ENCODE measurements around the gene ABCC12. TPM values are rescaled to one million over a fixed set of nuclear protein-coding genes. Genes with fewer than 3 reads are reported as not detected.

ABCC12 gene
- total and polyA plus RNA-seq, 2 of the 4 experiments (the other 2 are of a cell fraction): under 0.01 TPM; not detected in 1

GRCh38 chr16:48173889-48174288, 18.1 kb upstream of the ABCC12 start:
- no peak overlapping the region for H3K56ac ChIP-seq (ENCODE audit: extremely low read depth, insufficient read depth, low read length)
- H3K9me1 ChIP-seq (ENCODE audit: insufficient read depth, low read length): no peaks in the 10 kb centered on the region; the same call in 1 of the 2 replicates
- ATAC-seq (ENCODE audit: low read depth) (no peak), DNase-seq (no peak)
- dilution Hi-C loops (cut with HindIII; ENCODE audit: low sequenced_read_pairs, unreplicated experiment): no loop called here
- no peak overlapping the region for H2AK9ac ChIP-seq (replicated peaks; ENCODE audit: low read depth, low read length, poor library complexity)
- BruUV-seq (replicated peaks): no TSS peak
- H3K4me2 ChIP-seq (ENCODE audit: low read depth, low read length): no peak overlapping the region
- no peaks in the 10 kb centered on the region for H3K79me1 ChIP-seq (ENCODE audit: low read depth in 1 of 2, low read length in 2 of 2)
- H3K27me3 ChIP-seq (ENCODE audit: control insufficient read depth, insufficient read depth, low read length): peaks cover 15% of the 10 kb centered on the region
- H2BK120ac ChIP-seq (ENCODE audit: low read depth, low read length): no peak overlapping the region
- no peak overlapping the region for H2BK20ac ChIP-seq (ENCODE audit: low read depth, low read length)
- H4K5ac ChIP-seq (ENCODE audit: low read depth, low read length): no peak overlapping the region
- TF ChIP-seq POLR2A (IDR thresholded peaks at IDR 0.05; ENCODE audit: low read depth, low read length) (no peak), CHD1 (IDR thresholded peaks at IDR 0.05; ENCODE audit: low read depth, low read length) (no peak), FOS (IDR thresholded peaks at IDR 0.05; ENCODE audit: low read depth, low read length) (no peak), CEBPB (IDR thresholded peaks at IDR 0.05; ENCODE audit: low read depth, low read length) (no peak), NFE2L2 (IDR thresholded peaks at IDR 0.05; ENCODE audit: low read depth, low read length) (no peak), MAFK (IDR thresholded peaks at IDR 0.05; ENCODE audit: low read depth, low read length) (no peak), MXI1 (IDR thresholded peaks at IDR 0.05; ENCODE audit: borderline replicate concordance, low read depth, low read length) (no peak), MAZ (IDR thresholded peaks at IDR 0.05; ENCODE audit: borderline replicate concordance, low read depth, low read length) (no peak), RFX5 (IDR thresholded peaks at IDR 0.05; ENCODE audit: low read depth, low read length) (no peak), CTCF (conservative IDR thresholded peaks at IDR 0.05; ENCODE audit: low read depth, low read length) (no peak)
- H4K20me1 ChIP-seq (ENCODE audit: insufficient read depth, low read length): no peaks in the 10 kb centered on the region
- H2AFZ ChIP-seq (replicated peaks; ENCODE audit: low read length, poor library complexity): no peak overlapping the region
- no peak overlapping the region for H3K14ac ChIP-seq (replicated peaks; ENCODE audit: low read depth, low read length)
- no peak overlapping the region for H2BK5ac ChIP-seq (ENCODE audit: low read depth, low read length, poor library complexity, severe bottlenecking)
- CTCF ChIA-PET: interaction anchor here (1.0 kb wide), 1 partner anchor 21 kb away, joined by 3 read pairs; no protein-coding TSS in a partner anchor
- intact Hi-C loops (cut with micrococcal nuclease): no loop called here
- no peak overlapping the region for H4K91ac ChIP-seq (ENCODE audit: insufficient read depth, low read depth, low read length)
- no peak overlapping the region for H4K8ac ChIP-seq (ENCODE audit: low read depth in 2 of 2, low read length in 2 of 2)
- H2AK5ac ChIP-seq (ENCODE audit: low read depth, low read length): no peak overlapping the region
- no peak overlapping the region for H3K27ac ChIP-seq (ENCODE audit: insufficient read depth, low read length)
- H3K9me3 ChIP-seq (ENCODE audit: control insufficient read depth, insufficient read depth, low read length): no peaks in the 10 kb centered on the region
- POLR2A ChIA-PET (ENCODE audit: unreplicated experiment): no interaction called here
- no peak overlapping the region for H2BK15ac ChIP-seq (ENCODE audit: low read depth, low read length)
- no peak overlapping the region for H3K4ac ChIP-seq (ENCODE audit: low read depth, low read length)
- H3K4me3 ChIP-seq (ENCODE audit: insufficient read depth, low read depth, low read length): no peak overlapping the region
- H3K18ac ChIP-seq (ENCODE audit: low read depth, low read length): no peak overlapping the region
- no peak overlapping the region for H3K23ac ChIP-seq (ENCODE audit: low read depth, low read length)
- in situ Hi-C loops (cut with MboI; ENCODE audit: low sequenced_read_pairs): loop anchor here (25.0 kb wide), 2 partner anchors 437 to 712 kb away; partner anchors contain the start of genes ITFG1 and PHKB
- H3K4me1 ChIP-seq (ENCODE audit: control insufficient read depth, insufficient read depth, low read length): no peaks in the 10 kb centered on the region
- 60% methylated on average over 1 of the region's 1 CpG; no CpG with 5 or more reads in 1 of the 2 experiments for WGBS, 2 experiments (ENCODE audit: extremely low coverage in 2 of 2, insufficient read length in 1 of 2)
- H3K36me3 ChIP-seq (ENCODE audit: control insufficient read depth, insufficient read depth, low read length): no peaks in the 10 kb centered on the region
- no peak overlapping the region for H3K9ac ChIP-seq (ENCODE audit: low read depth, low read length)
